ENCODE measurements around the gene GPC5. TPM values are rescaled to one million over a fixed set of nuclear protein-coding genes. Genes with fewer than 3 reads are reported as not detected.

GPC5 gene
- total and polyA plus RNA-seq, 9 of the 15 experiments (the other 6 are each of a cell fraction or from before 2014, with no cell fraction given), result 0.18 to 0.27 TPM; not detected in 7

DNA sequence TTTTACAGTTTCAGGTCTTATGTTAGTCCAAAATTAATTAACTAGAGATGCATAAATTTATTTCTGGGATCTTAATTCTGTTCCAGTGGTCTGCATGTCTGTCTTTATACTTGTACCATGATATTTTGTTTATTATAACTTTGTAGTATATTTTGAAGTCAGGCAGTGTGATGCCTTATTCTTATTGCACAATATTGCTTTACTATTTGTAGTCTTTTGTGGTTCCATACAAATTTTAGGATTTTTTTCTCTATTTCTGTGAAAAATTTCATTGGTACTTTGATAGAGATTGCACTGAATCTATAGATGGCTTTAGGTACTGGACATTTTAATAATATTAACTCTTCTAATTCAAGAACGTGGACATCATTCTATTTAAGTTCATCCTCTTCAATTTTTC is 304.0 kb downstream of the GPC5 start:
- CTCF ChIA-PET (ENCODE audit: low intra/inter-chr PET ratio), result interaction anchor here (0.6 kb wide), 1 partner anchor 99 kb away, joined by 3 read pairs; no protein-coding TSS in a partner anchor
- no peak for FAIRE-seq
- no TSS peak for BruUV-seq (replicated peaks)

More for the DNA sequence above, 304.0 kb downstream of the GPC5 start:
- no peaks in the 10 kb centered on the region for H3K36me3 ChIP-seq (ENCODE audit: control insufficient read depth, insufficient read depth, low read length)
- no peak overlapping the region for H2AFZ ChIP-seq (ENCODE audit: low read depth, low read length)
- DNase-seq (ENCODE audit: extremely low read depth in 1 of 4, low spot score in 3 of 4), result no peak
- POLR2A ChIA-PET, result no interaction called here
- H3K27me3 ChIP-seq (ENCODE audit: control insufficient read depth in 2 of 2, insufficient read depth in 2 of 2, low read length in 2 of 2), result no peaks in the 10 kb centered on the region
- intact Hi-C loops (cut with micrococcal nuclease) (loop anchor here (5.0 kb wide), 1 partner anchor 85 kb away; no protein-coding TSS in a partner anchor), in situ Hi-C loops (cut with MboI) (no loop called here)
- no peaks in the 10 kb centered on the region for H3K9me1 ChIP-seq (ENCODE audit: control insufficient read depth, insufficient read depth, low read length)
- no peak overlapping the region for H3K4me2 ChIP-seq (ENCODE audit: insufficient read depth, low read length)
- 1% methylated on average over 1 of the region's 1 CpG for WGBS (ENCODE audit: insufficient coverage, low coverage, missing lambda C conversion rate)
- no peak for ATAC-seq
- H3K79me2 ChIP-seq (ENCODE audit: control insufficient read depth, insufficient read depth, low read length), result no peaks in the 10 kb centered on the region
- H3K4me1 ChIP-seq (replicated peaks in 1 of 2; ENCODE audit: control insufficient read depth in 2 of 2, insufficient read depth in 2 of 2, low read length in 2 of 2), result no peaks in the 10 kb centered on the region
- H3K9me3 ChIP-seq (replicated peaks; ENCODE audit: control insufficient read depth, insufficient read depth, low read depth, low read length), result no peaks in the 10 kb centered on the region
- no peak overlapping the region for H3K27ac ChIP-seq (ENCODE audit: extremely low read depth, low read depth, low read length)
- no peak overlapping the region for H3K4me3 ChIP-seq
- TF ChIP-seq CXXC5 (CRISPR knock-in tag; IDR thresholded peaks at IDR 0.05) (no peak), CEBPB (tag; IDR thresholded peaks at IDR 0.05) (peak; percentile 88), E2F6 (IDR thresholded peaks at IDR 0.05; ENCODE audit: borderline replicate concordance in 1 of 2, extremely low read depth in 1 of 2, insufficient read depth in 1 of 2, insufficient read length in 1 of 2, low read depth in 1 of 2, low read length in 1 of 2, poor library complexity in 1 of 2, severe bottlenecking in 1 of 2) (no peak), CEBPG (CRISPR knock-in tag; IDR thresholded peaks at IDR 0.05) (no peak), CEBPG (tag; conservative IDR thresholded peaks at IDR 0.05 in 1 of 2, IDR thresholded peaks at IDR 0.05 in 1 of 2) (peak in 1 of 2 experiments; percentile 59; a peak in 2 of 4 replicates)
- TF ChIP-seq, protein P1, sequence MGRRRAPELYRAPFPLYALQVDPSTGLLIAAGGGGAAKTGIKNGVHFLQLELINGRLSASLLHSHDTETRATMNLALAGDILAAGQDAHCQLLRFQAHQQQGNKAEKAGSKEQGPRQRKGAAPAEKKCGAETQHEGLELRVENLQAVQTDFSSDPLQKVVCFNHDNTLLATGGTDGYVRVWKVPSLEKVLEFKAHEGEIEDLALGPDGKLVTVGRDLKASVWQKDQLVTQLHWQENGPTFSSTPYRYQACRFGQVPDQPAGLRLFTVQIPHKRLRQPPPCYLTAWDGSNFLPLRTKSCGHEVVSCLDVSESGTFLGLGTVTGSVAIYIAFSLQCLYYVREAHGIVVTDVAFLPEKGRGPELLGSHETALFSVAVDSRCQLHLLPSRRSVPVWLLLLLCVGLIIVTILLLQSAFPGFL (CRISPR knock-in tag; IDR thresholded peaks at IDR 0.05), result no peak
- no peaks in the 10 kb centered on the region for H4K20me1 ChIP-seq (replicated peaks; ENCODE audit: control insufficient read depth, insufficient read depth, low read length)
- H3K9ac ChIP-seq (ENCODE audit: insufficient read depth in 1 of 2, low read depth in 2 of 2, low read length in 2 of 2), result no peak overlapping the region
